Measurements from ENCODE around the gene SLC10A4.
A peak's percentile ranks its signal among the peaks of the same experiment; 100 is the strongest.

The SLC10A4 gene

DNA sequence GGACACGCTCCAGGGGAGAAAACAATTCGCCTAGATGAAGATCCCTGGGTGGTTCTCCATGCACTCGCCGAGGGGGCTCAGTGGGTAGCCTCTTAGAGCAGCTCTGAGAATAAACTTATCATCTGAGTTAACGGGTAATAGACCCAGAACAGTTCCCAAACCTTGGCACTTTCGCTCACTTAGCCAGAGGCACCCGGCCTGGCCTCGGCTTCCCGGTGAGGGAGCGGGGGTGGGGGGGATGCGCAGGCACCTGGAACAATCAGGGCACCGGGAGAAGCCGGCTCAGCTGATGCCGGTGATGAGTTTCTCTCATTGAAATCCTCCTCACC, 6.5 kb downstream of the SLC10A4 start:
- no peak for DNase-seq (ENCODE audit: low spot score)

DNA sequence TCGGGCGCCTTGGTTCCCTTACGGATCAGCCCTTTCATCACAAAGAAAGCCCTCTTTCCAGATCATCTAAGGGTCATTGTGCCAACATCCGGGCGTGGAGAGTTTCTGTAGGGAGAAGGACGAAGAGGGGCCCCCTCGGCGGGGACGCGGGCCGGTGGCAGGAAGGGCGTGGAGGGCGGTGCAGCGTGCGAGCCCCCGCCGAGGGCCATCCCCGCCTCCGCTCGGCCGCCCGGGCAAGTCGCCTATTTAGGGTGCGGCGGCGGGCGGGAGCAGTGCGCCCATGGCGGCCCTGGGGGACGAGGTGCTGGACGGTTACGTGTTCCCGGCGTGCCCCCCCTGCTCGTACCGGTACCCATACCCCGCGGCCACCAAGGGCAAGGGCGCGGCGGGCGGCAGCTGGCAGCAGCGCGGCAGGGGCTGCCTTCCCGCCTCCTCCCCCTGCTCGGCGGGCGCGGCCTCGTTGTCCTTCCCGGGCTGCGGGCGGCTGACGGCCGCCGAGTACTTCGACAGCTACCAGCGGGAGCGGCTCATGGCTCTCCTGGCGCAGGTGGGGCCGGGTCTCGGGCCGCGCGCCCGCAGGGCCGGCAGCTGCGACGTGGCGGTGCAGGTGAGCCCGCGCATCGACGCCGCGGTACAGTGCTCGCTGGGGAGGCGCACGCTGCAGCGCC, 7.0 kb downstream of the SLC10A4 start, which contains the start of gene ZAR1:
Gene ZAR1 (plus strand): TSS at position 241 of the 668 bp plus-strand sequence. CDS start 40 bp downstream, at position 281.
- peak; percentile 66 for DNase-seq (ENCODE audit: low spot score)

DNA sequence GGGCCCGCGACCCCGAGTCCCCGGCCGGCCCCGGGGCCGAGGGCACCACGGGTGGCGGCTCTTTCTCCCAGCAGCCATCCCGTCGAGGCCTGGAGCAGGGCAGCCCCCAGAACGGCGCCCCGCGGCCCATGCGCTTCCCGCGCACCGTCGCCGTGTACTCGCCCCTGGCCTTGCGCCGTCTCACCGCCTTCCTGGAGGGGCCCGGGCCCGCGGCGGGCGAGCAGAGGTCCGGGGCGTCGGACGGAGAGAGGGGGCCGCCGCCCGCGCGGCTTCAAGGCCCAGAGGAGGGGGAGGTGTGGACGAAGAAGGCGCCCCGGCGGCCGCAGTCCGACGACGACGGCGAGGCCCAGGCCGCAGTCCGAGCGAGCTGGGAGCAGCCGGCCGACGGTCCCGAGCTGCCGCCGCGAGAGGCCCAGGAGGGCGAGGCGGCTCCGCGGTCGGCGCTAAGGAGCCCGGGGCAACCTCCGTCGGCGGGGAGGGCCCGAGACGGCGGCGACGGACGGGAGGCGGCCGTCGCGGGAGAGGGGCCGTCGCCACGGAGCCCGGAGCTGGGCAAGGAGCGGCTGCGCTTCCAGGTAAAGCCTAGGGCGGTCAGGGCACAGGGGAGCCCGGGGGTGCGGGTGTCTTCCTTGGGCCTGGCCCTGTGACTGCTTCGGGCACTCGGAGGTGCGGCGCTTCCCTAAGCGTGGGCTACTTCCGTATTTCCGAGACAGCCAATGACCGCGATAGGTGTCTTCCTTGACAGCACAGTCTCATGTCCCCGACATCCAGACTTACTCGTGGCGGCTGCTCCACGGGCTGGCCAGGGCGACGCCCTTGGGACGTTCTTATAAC, 7.8 kb downstream of the SLC10A4 start:
- peak; percentile 53 for DNase-seq (ENCODE audit: low spot score)

DNA sequence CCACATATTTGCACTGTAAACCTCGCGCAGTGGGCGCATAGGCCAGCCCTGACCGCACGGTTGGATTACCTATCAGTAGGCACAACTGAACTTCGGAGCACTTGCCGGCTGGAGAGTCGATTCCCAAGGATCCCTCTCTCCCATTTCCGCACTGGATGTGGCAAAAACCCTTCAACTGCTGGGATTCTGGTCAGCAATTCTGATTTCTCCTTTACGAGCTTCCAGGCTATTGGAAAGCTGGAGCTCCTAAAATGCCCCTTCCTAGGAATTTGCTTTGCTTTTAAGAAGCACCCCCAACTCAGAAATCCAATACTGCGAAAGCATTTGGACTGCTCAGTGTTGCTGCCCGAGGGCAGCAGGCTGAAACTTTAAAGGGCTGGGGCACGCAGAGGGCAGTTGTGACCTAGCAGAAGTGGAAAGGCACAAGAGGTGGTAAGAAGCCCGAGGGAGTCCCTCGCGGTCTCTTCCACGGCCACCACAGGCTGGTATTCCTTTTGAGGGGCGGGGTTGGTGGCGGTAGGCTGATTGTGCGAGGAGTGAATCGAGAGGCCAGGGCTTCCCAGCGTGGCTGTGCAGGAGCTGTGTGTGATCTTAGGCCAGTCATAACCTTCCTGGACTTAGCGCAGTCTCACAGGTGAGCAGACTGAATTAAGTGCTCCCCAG, 8.5 kb downstream of the SLC10A4 start:
- no peak for DNase-seq (ENCODE audit: low spot score)

DNA sequence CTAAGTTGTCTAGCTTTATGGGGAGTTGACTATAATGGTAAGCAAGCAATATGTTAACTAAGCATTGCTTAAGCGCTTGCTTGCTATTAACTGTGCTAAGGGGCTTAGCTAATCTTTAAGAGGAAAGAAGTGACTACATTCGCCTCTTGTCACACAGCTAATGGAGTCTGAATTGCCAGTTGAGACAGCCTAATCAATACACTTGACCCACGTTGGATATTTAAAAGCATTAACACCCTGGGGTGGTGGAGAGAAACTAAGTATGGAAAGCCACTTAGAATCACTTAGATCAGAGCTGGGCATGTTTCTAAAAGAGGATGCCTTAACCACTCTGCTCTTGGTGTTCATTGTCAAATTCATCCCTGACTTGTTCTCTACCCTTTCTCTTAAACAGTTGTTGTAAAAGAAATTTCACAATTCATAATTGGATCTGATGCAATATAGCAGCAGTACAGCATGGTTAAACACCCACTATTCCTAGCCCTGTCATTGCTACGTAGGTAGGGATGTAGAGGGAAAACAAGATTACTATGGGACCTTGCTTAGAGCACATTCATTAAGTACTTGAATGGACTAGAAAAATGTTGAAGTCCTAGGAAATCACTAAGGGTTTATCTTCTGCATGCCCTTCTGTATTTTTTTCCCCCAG, 10.4 kb downstream of the SLC10A4 start:
- DNase-seq (ENCODE audit: low spot score) = no peak

DNA sequence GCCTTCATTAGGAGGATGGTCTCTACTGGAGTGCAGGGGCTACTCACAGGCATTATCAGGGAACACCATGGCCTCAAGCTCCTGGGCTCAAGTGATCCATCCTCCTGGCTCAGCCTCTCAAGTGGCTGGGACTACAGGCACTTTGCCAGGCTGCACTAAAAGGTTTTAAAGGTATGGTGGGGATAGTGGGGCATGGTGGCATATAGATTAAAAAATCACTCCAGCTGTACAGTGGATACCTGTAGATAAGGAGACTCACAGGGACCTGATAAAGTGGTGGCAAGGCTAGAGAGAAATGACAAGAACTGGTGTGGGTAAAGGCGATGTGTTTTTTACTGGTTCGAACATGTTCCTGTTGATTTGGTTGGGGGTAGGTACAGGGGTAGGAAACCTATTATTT, 12.8 kb downstream of the SLC10A4 start:
- DNase-seq (ENCODE audit: low spot score) = no peak

DNA sequence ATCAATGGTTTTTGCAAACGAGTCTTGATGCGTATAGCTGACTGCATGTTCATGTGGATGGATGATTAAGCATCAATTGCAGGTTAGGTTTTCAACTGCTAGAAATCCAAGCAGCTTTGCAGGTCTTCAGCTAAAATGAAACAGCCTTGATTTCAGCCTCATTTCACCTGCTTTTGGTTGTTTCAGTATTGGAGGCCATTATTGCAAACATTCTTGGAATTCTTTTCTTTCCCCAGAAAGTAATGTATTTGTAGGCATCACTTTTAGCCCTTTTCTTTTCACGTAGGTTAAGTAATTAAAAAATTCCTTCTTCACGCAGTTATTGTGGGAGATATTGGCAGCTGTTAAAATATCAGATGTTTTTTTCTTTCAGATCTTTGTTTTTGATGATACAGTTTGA, 15.8 kb downstream of the SLC10A4 start:
- no peak for DNase-seq (ENCODE audit: low spot score)

DNA sequence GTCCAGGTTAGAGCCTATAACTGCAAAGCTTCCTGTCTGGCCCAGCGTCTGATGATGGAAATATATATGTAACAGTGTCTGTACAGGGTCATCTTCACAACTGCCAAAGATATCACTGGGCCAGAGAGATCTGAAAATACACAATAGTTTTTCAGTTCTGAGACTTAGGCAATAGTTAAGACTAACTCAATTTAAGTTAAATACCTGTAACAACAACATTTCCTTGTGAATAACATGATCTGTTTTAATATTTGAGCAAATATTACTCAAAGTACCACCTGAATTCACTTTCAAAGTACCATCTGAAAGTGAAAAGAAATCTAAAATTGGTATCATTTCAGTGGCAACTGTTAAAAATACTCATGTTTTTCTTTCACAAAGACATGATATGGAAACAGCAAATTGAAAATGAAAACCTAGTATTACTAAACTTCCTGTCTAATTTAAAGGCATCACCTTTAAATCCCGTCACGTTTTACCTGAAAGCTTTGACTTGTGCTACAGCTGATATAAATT, 16.5 kb downstream of the SLC10A4 start:
- no peak for DNase-seq (ENCODE audit: low spot score)

DNA sequence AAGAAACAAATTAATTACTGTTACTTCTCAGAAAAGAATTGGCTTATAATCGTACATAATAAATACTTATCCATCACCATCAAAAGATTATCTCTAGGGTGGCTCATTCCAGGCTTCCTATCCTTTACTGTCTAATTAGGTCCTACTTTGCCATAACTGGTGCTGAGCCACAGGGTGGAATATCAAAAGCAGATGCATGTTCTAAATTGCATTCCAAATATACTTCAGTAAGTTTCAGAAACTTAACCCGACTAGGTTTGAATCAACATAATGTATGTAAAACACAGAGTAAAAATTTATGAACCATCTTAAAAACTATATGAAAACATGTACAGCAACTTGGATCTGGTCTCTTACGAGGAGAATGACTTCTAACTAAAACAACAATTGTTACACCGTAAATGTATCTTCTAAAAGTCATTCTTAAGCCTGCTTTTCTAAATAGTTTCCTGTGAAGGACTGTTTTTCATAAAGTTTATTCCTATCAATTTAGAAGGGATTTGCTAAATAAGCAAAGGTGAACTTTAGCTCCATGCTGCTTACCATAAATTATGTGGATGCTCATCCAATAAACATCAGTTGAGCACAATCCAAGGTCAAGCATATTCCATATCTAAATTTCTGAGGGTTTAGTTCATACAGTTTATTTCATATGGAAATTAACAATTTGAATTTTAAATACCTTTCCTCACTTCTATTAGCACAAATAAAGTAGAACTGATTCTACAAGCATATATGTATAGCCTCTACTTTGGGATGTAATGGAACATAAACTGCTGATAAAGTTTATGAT, 20.3 kb downstream of the SLC10A4 start:
- no peak for DNase-seq (ENCODE audit: low spot score)

DNA sequence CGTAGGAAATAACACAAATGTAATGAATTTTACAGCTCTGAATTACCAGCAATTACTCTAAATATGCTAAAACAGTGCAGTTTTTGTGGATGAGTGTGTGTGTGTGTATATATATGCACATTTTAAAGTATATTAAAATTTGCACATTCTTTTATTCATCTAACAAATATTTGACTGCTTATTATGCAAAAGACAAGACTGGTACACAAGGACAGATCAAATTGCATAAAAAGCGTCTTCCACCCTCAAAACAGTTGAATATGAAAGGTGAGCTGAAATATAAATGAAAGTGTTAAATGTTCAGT, 20.8 kb downstream of the SLC10A4 start:
- DNase-seq (ENCODE audit: low spot score) = no peak

DNA sequence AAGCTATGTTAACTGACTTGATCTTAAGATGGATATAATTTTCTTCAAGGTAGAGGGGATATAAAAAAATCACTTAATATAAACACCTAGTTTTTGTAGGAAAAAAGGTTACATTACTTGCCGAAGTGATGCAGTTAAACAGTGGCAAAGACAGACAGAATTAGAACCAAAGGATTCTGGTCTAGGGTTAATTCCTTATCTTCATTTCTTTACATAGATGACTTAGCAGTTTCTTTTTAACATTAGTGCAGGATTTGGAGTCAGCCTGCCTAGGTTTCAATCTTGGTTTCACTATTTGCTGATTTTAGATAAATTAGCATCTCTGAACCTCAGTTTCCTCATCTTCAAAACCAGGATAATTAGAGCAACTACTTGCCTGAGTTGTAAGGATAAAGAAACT, 21.2 kb downstream of the SLC10A4 start:
- DNase-seq (ENCODE audit: low spot score) = no peak

DNA sequence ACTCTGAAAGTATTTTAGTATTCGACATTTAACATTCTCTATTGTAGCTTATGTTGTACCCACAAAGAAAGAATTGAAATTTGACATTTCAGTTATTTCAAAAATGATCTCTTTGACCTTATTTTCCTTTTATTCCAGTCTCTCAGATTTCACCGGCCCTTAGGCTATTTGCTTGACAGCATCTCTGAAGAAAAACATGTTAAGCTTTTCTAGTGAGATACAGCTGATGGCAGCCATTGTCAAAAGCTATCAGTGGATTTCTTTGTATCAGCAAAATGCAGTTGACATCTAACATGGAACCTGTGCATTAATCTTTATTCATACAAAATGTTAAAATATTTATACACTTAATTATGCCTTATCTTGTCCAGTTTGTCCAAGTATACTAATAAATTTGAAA, 23.6 kb downstream of the SLC10A4 start:
- DNase-seq (ENCODE audit: low spot score) = no peak

DNA sequence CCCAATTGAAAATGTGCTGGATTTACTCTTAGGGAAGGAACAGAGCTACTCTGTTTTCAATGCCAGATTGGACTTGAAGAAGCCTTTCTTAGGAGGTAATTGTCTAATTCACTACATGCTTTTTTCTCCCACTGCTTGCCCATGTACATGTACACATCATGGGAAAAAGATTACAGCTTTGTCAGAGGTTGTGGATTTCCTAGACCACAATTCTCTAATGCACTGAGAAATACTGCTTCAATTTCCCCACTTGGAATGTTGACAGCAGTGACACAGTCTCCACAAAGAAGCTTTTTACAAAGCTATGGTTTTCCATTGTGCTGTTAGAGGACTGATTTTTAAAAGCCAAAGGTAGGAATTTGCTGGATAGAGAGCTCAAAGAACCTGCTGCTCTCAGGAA, 26.4 kb downstream of the SLC10A4 start:
- DNase-seq (ENCODE audit: low spot score) = no peak

DNA sequence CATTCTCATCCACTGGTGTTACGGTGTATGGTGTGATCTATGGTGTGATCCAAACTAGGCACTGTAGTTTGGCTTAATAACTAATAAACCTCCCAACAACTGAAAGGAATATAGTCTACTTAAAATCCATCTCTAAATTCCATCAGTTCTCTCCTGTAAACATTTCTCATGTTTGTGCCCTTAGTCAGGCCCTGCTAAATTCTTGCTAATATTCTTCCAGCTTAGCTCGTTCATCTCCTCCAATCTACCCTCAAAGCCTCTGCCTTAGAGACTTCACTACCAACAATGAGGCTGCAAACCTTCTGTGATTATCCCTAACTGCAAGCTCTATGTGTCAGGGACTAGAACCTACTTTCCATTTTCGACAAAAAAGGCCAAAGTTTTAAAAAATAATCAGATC, 35.0 kb downstream of the SLC10A4 start:
- no peak for DNase-seq (ENCODE audit: low spot score)

DNA sequence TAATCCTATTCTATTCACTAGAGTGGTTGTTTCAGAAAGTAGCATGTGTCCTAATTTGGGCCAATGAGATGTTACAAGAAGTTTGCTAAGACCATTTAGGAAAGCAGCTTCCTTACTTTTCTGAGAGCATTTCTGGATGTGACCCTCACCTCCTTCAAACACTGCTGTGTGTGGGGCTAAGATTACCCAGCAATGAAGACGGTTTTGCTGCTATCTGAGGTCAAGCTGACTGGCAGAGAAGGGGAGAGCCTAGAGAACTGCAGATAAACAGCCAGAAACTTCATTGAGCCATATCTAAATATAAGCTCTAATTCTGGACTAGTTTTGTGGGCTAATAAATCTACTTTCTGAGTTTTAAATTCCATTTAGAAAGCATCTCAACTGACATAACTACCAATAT, 43.3 kb downstream of the SLC10A4 start:
- no peak for DNase-seq (ENCODE audit: low spot score)

DNA sequence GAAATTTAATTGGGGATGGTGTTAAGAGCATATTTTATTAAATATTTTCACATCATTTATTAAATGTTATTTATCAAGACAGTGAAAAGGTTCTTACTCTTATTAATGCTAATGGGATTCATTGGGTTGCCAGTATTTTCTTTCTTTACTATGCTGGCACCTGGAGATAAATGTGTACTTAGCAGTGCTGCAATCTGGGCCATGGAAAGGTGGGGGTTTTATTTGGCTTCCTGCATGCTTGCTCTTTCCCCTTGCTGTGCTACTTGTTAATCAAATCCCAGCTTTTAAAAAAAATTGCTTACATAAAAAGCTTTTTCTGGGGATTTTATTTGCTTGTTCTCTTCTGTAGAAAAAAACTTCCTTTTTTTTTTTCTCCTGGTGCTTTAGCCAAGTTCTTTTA, 55.2 kb downstream of the SLC10A4 start:
- DNase-seq (ENCODE audit: low spot score) = no peak
